ENCODE measurements around the gene TENM3.

DNA sequence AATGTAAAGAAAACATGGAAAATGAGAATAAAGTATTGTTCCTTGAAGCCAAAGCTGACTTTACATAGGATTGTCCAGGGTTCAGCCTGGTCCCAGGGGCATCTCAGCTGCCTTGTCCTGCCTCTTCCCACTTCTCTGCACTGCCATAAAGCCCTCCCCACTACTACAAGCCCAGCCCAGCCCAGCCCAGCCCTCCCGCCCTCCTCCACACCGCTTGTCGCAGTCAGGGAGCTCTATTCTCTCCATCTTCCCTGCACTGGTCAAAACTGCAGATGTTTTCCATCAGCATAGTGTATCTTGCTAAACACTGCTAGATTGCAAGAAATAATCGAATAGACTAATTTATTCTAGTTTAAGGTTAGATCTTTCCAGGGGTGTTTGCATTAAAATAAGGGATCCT is 100.3 kb downstream of the TENM3 start:
- TF ChIP-seq EZH2 (IDR thresholded peaks at IDR 0.05; ENCODE audit: low read depth): no peak
- TF ChIP-seq, protein P1, sequence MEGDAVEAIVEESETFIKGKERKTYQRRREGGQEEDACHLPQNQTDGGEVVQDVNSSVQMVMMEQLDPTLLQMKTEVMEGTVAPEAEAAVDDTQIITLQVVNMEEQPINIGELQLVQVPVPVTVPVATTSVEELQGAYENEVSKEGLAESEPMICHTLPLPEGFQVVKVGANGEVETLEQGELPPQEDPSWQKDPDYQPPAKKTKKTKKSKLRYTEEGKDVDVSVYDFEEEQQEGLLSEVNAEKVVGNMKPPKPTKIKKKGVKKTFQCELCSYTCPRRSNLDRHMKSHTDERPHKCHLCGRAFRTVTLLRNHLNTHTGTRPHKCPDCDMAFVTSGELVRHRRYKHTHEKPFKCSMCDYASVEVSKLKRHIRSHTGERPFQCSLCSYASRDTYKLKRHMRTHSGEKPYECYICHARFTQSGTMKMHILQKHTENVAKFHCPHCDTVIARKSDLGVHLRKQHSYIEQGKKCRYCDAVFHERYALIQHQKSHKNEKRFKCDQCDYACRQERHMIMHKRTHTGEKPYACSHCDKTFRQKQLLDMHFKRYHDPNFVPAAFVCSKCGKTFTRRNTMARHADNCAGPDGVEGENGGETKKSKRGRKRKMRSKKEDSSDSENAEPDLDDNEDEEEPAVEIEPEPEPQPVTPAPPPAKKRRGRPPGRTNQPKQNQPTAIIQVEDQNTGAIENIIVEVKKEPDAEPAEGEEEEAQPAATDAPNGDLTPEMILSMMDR (conservative IDR thresholded peaks at IDR 0.05): no peak
